Trophoblast cell (in vitro differentiated cells and primary cell): ENCODE data around the gene DOK4.
A peak's percentile ranks its signal among the peaks of the same experiment; 100 is the strongest.

Source experiments
- DNase-seq, 2 donors: peaks; one replicate each; pipeline ENCODE4 v3.0.0-alpha.2; 2016
- H2AFZ ChIP-seq: 2 replicates; pipeline ENCODE4 v1.6.1; 2013; ENCODE audit warnings: low read length, moderate library complexity, mild to moderate bottlenecking; ENCODE audit not compliant: insufficient read depth, poor library complexity
- H2AK5ac ChIP-seq: 2 replicates; pipeline ENCODE4 v1.6.1; 2013; ENCODE audit warnings: mild to moderate bottlenecking, low read length
- H2BK120ac ChIP-seq: 2 replicates; pipeline ENCODE4 v1.6.1; 2013; ENCODE audit warnings: low read length, mild to moderate bottlenecking, moderate library complexity; ENCODE audit not compliant: insufficient read depth, poor library complexity
- H2BK12ac ChIP-seq: 2 replicates; pipeline ENCODE4 v1.6.1; 2013; ENCODE audit warnings: mild to moderate bottlenecking, low read length, moderate library complexity
- H2BK5ac ChIP-seq: 2 replicates; pipeline ENCODE4 v1.6.1; 2013; ENCODE audit warnings: low read length, low read depth, moderate library complexity, mild to moderate bottlenecking; ENCODE audit not compliant: poor library complexity
- H3K14ac ChIP-seq: 2 replicates; pipeline ENCODE4 v1.6.1; 2013; ENCODE audit warnings: mild to moderate bottlenecking, low read length
- H3K18ac ChIP-seq: 2 replicates; pipeline ENCODE4 v1.6.1; 2013; ENCODE audit warnings: mild to moderate bottlenecking, low read length
- H3K23ac ChIP-seq: 2 replicates; pipeline ENCODE4 v1.6.1; 2013; ENCODE audit warnings: low read length
- H3K27ac ChIP-seq: 2 replicates; pipeline ENCODE4 v1.5.1; 2013; ENCODE audit warnings: low read depth, mild to moderate bottlenecking, inconsistent platforms, low read length, moderate library complexity
- H3K27me3 ChIP-seq: 2 replicates; pipeline ENCODE4 v1.6.1; 2013; ENCODE audit warnings: inconsistent platforms, mild to moderate bottlenecking, low read length, moderate library complexity; ENCODE audit not compliant: insufficient read depth
- H3K36me3 ChIP-seq, 2 experiments: 1 replicate in 1 of 2; 2 replicates in 1 of 2; pipeline ENCODE4 v1.6.1; 2013; ENCODE audit warnings: low read length in 2 of 2, mild to moderate bottlenecking in 2 of 2, moderate library complexity in 1 of 2; ENCODE audit not compliant: insufficient read depth in 2 of 2, control insufficient read depth in 1 of 2
- H3K4ac ChIP-seq: 2 replicates; pipeline ENCODE4 v1.6.1; 2013; ENCODE audit warnings: low read depth, mild to moderate bottlenecking, low read length, moderate library complexity
- H3K4me1 ChIP-seq, 2 experiments: 1 replicate in 1 of 2; 2 replicates in 1 of 2; pipeline ENCODE4 v1.6.1; 2013; ENCODE audit warnings: low read length in 2 of 2, mild to moderate bottlenecking in 2 of 2, moderate library complexity in 1 of 2; ENCODE audit not compliant: insufficient read depth in 2 of 2, control insufficient read depth in 1 of 2
- H3K4me2 ChIP-seq: 2 replicates; pipeline ENCODE4 v1.6.1; 2013; ENCODE audit warnings: inconsistent platforms, mild to moderate bottlenecking, low read length, moderate library complexity
- H3K4me3 ChIP-seq: 2 replicates; pipeline ENCODE4 v1.5.1; 2013; ENCODE audit warnings: mild to moderate bottlenecking, low read depth, low read length, inconsistent platforms
- H3K79me1 ChIP-seq: one replicate; pipeline ENCODE4 v1.6.1; 2013; ENCODE audit warnings: low read length
- H3K79me2 ChIP-seq: 2 replicates; pipeline ENCODE4 v1.6.1; 2013; ENCODE audit warnings: low read length, mild to moderate bottlenecking; ENCODE audit not compliant: control insufficient read depth, insufficient read depth, poor library complexity
- H3K9ac ChIP-seq: 2 replicates; pipeline ENCODE4 v1.6.1; 2013; ENCODE audit warnings: mild to moderate bottlenecking, low read length
- H3K9me3 ChIP-seq: 2 replicates; pipeline ENCODE4 v1.6.1; 2013; ENCODE audit warnings: low read depth, mild to moderate bottlenecking, control low read depth, inconsistent platforms, low read length; ENCODE audit not compliant: insufficient read depth
- H4K12ac ChIP-seq: 2 replicates; pipeline ENCODE4 v1.6.1; 2013; ENCODE audit warnings: low read depth, mild to moderate bottlenecking, low read length, moderate library complexity
- H4K8ac ChIP-seq: 2 replicates; pipeline ENCODE4 v1.6.1; 2013; ENCODE audit warnings: low read depth, mild to moderate bottlenecking, low read length, moderate library complexity
- H4K91ac ChIP-seq: one replicate; pipeline ENCODE4 v1.6.1; 2013; ENCODE audit warnings: low read depth, mild to moderate bottlenecking, low read length, moderate library complexity
- WGBS: extraction: QIAGEN DNeasy Blood & Tissue Kit; methylation state at CpG from one replicate; pipeline ENCODE4 v1.1.7; 2013; ENCODE audit warnings: missing lambda C conversion rate; ENCODE audit not compliant: insufficient read length, insufficient coverage; ENCODE audit errors: extremely low coverage; 5-methylcytosine and 5-hydroxymethylcytosine counted together

Gene DOK4

GRCh38 chr16:57462209-57462977 lies 23.9 kb downstream of the DOK4 start, which contains the start of gene POLR2C:
POLR2C (plus strand) TSS chr16:57462679; CDS start chr16:57462725, 46 bp downstream.
- H3K9me3 ChIP-seq = no peaks in the 10 kb centered on the region
- H3K4me3 ChIP-seq = peak within 1 kb of the TSS; percentile 92
- peak within 1 kb of the TSS; percentile 98 for H2AK5ac ChIP-seq
- no peak within 1 kb of the TSS for H3K23ac ChIP-seq
- WGBS = no CpG with 5 or more reads among the region's 47 CpGs
- H3K4me1 ChIP-seq = peaks cover 10 to 12% of the 10 kb centered on the region in 2 experiments
- peak within 1 kb of the TSS; percentile 86 for H3K9ac ChIP-seq
- peak within 1 kb of the TSS; percentile 85 for H2BK5ac ChIP-seq
- H3K18ac ChIP-seq = peak within 1 kb of the TSS; percentile 90
- H3K4me2 ChIP-seq = peak within 1 kb of the TSS; percentile 65
- H3K27ac ChIP-seq = peak within 1 kb of the TSS; percentile 12
- H3K14ac ChIP-seq = peak within 1 kb of the TSS; percentile 45
- H2BK120ac ChIP-seq = peak within 1 kb of the TSS; percentile 79
- peaks cover 11% of the 10 kb centered on the region for H3K79me2 ChIP-seq
- peak within 1 kb of the TSS; percentile 52 for H4K12ac ChIP-seq
- peak within 1 kb of the TSS; percentile 82 for H4K91ac ChIP-seq
- peak within 1 kb of the TSS; percentile 99 for H3K4ac ChIP-seq
- peak within 1 kb of the TSS; percentile 78 for H2BK12ac ChIP-seq
- peaks cover 33 to 60% of the 10 kb centered on the region in 2 experiments for H3K36me3 ChIP-seq
- H2AFZ ChIP-seq = peak within 1 kb of the TSS; percentile 53
- peak; percentile 85 to 98 for DNase-seq
- H3K27me3 ChIP-seq = no peaks in the 10 kb centered on the region
- H3K79me1 ChIP-seq = peaks cover 5% of the 10 kb centered on the region
- peak within 1 kb of the TSS; percentile 93 for H4K8ac ChIP-seq

GRCh38 chr16:57452021-57452420 lies 34.3 kb downstream of the DOK4 start:
- Histone ChIP-seq H2AFZ (no peak overlapping the region), H3K27ac (no peak overlapping the region), H3K79me1 (peaks cover 5% of the 10 kb centered on the region), H2BK120ac (no peak overlapping the region), H3K14ac (no peak overlapping the region), H3K4me2 (no peak overlapping the region), H4K12ac (no peak overlapping the region), H3K4me1 (peaks cover 5 to 6% of the 10 kb centered on the region in 2 experiments), H3K79me2 (peaks cover 5% of the 10 kb centered on the region), H3K18ac (no peak overlapping the region), H3K9ac (no peak overlapping the region), H4K91ac (no peak overlapping the region), H2AK5ac (no peak overlapping the region), H3K4ac (no peak overlapping the region), H4K8ac (no peak overlapping the region), H3K27me3 (no peaks in the 10 kb centered on the region), H3K4me3 (no peak overlapping the region), H3K9me3 (no peaks in the 10 kb centered on the region), H3K36me3 (peaks cover 19 to 36% of the 10 kb centered on the region in 2 experiments), H2BK12ac (no peak overlapping the region), H3K23ac (no peak overlapping the region), H2BK5ac (no peak overlapping the region)
- peak; percentile 52 to 76 for DNase-seq
- WGBS = no CpG with 5 or more reads among the region's 10 CpGs

- peak within 1 kb of the TSS; percentile 88 for H4K12ac ChIP-seq
- H4K8ac ChIP-seq = peak within 1 kb of the TSS; percentile 96
- H2BK120ac ChIP-seq = peak within 1 kb of the TSS; percentile 71
- H4K91ac ChIP-seq = peak within 1 kb of the TSS; percentile 93
- no peak within 1 kb of the TSS for H3K23ac ChIP-seq
- H3K14ac ChIP-seq = peak within 1 kb of the TSS; percentile 94
- H3K79me2 ChIP-seq = peaks cover 11% of the 10 kb centered on the region
- H3K36me3 ChIP-seq = peaks cover 4 to 8% of the 10 kb centered on the region in 2 experiments
- peak within 1 kb of the TSS; percentile 95 for H2AK5ac ChIP-seq
- H3K4me3 ChIP-seq = peak within 1 kb of the TSS; percentile 97
- peak within 1 kb of the TSS; percentile 65 for H3K27ac ChIP-seq
- no peaks in the 10 kb centered on the region for H3K9me3 ChIP-seq
- H2BK12ac ChIP-seq = peak within 1 kb of the TSS; percentile 1
- DNase-seq = peak; percentile 96 to 98
- WGBS = no CpG with 5 or more reads among the region's 68 CpGs
- H3K9ac ChIP-seq = peak within 1 kb of the TSS; percentile 97
- peak within 1 kb of the TSS; percentile 91 for H3K4me2 ChIP-seq
- no peaks in the 10 kb centered on the region for H3K27me3 ChIP-seq
- H3K4ac ChIP-seq = peak within 1 kb of the TSS; percentile 94
- H3K18ac ChIP-seq = peak within 1 kb of the TSS; percentile 85
- H2BK5ac ChIP-seq = peak within 1 kb of the TSS; percentile 71
- H2AFZ ChIP-seq = peak within 1 kb of the TSS; percentile 70
- H3K79me1 ChIP-seq = peaks cover 9% of the 10 kb centered on the region
- peaks cover 0 to 5% of the 10 kb centered on the region in 2 experiments for H3K4me1 ChIP-seq
Observed at GRCh38 chr16:57447186-57447962, 38.9 kb downstream of the DOK4 start, which contains the start of the genes CIAPIN1 and COQ9. CIAPIN1 (minus strand) TSS chr16:57447385; CDS start chr16:57440928, 6,457 bp downstream. COQ9 (plus strand) TSS chr16:57447479; CDS start chr16:57447506, 27 bp downstream.

GRCh38 chr16:57446531-57447185 lies 39.6 kb downstream of the DOK4 start:
- peak overlapping the region; percentile 83 for H3K18ac ChIP-seq
- peak overlapping the region; percentile 94 for H3K4ac ChIP-seq
- H2BK5ac ChIP-seq = peak overlapping the region; percentile 71
- H3K27ac ChIP-seq = peak overlapping the region; percentile 55
- H2AFZ ChIP-seq = peak overlapping the region; percentile 70
- DNase-seq = peak in 1 of 2 donors; percentile 18
- peak overlapping the region; percentile 81 for H4K91ac ChIP-seq
- peak overlapping the region; percentile 65 for H3K4me2 ChIP-seq
- peak overlapping the region; percentile 65 for H2AK5ac ChIP-seq
- peaks cover 0 to 5% of the 10 kb centered on the region in 2 experiments for H3K4me1 ChIP-seq
- H4K8ac ChIP-seq = peak overlapping the region; percentile 96
- H3K79me1 ChIP-seq = peaks cover 9% of the 10 kb centered on the region
- H3K23ac ChIP-seq = no peak overlapping the region
- H3K79me2 ChIP-seq = peaks cover 11% of the 10 kb centered on the region
- no peaks in the 10 kb centered on the region for H3K9me3 ChIP-seq
- H2BK120ac ChIP-seq = peak overlapping the region; percentile 62
- H2BK12ac ChIP-seq = no peak overlapping the region
- H3K4me3 ChIP-seq = peak overlapping the region; percentile 83
- peaks cover 4 to 5% of the 10 kb centered on the region in 2 experiments for H3K36me3 ChIP-seq
- no CpG with 5 or more reads among the region's 28 CpGs for WGBS
- H3K14ac ChIP-seq = peak overlapping the region; percentile 94
- H3K9ac ChIP-seq = peak overlapping the region; percentile 95
- H4K12ac ChIP-seq = peak overlapping the region; percentile 88
- no peaks in the 10 kb centered on the region for H3K27me3 ChIP-seq
